Measurements from ENCODE around the gene CDH11. TPM values are rescaled to one million over a fixed set of nuclear protein-coding genes. Genes with fewer than 3 reads are reported as not detected.

Gene CDH11
- total RNA-seq, 1 donor: under 0.01 TPM

DNA sequence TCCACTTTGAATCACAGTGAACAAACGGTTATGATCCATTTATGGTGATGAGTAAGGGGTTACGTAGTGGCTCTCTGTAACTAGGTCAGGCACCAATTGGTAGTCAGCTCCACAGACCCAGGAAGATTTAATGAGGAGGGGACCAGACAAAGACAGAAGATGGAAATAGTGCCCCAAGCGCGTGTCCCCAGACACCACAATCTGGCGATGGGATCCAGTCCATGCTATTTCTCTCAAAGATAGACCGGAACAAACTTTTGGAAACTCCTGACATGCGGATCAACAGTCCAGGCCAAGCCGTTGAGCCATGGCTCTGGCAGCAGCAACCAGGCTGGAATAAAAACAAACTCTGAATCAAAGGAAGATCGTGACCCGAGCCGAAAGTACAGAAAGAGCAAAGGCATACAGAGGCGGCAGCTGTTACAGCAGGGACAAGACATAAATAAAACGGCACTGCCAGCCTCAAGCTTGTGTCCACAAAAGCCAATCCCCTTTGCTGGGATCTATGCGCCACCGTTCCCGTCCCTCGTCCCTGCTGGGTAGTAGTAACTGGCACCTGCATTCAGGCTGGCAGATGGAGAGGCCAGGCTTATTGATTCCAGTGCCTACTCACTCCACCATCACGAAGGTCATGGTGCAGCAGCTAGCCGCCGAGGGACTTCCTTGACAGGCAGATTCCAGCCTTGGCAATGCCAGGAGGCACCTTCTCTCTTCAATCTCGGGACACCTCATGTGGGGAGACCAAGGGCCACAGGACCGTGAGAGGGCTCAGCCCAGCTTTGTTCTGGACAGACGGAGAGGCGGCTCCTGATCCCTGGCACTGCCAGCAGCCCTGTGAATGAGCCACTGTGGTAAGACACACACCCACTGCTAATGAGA lies 50.2 kb downstream of the CDH11 start:
- no peak for DNase-seq (ENCODE audit: low read depth in 2 of 3, low spot score in 2 of 3)

DNA sequence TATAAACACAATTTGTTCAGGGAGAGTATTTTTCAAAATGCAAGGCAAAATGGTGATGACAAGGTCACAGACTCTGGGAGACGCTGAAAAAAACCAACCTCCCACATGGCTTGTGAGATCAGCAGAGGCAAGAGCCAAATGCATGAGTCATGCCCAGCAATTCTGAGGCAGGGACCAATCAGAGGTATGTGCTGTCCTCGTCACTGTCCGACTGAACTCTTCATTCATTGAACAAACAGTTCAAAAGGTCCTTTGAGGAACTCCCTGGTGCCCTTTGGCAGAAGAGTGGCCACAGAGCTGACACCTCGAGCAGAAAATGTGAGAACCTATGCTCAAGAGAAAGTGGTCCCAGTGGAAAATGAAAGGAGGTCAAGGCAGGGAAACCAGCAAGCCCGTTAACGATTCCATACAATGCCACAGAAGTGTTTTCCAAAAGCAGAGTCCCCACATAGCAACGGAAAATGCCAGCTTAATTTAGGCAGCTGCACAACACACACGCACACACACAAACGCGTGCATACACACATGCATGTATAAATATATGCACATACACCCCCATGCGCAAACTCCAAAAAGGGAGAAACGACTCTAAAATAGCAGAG lies 50.9 kb downstream of the CDH11 start:
- no peak for DNase-seq (ENCODE audit: low read depth in 2 of 3, low spot score in 2 of 3)

DNA sequence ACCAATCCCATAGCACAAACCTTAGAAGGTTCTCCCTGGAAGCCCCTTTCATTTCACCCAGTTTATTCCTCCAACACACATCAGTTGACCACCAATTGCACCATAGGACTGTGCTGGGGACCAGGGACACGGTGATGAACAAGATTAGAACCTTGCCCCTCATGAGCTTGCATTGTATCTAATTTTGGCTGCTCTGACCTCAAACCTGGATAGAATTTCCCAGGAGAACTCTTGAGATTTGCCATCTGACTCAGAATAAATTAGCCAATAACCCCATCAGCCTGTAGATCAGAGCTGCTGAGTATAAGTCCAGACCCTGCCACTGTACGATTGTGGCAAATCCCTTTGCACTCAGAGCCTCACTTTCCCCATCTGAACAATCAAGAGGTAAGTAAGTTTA lies 52.1 kb downstream of the CDH11 start:
- no peak for DNase-seq (ENCODE audit: low read depth in 2 of 3, low spot score in 2 of 3)

DNA sequence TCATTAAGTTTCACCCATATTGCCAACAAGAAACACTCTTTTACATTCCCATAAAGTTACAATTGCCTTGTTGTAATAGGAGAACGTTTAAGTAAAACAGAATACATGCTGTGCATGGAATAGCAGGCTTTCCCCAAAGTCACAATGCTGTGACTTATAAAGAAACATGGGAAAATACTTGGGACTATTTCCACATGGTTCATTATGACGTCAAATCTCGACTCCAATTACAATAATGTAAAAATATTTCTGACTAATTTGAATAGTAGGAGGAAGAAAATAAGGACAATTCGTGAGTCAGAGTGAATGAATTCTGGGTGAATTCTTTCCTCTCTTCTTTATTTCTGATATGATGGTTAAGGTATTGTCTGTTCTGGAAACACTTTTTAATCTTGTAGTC lies 52.8 kb downstream of the CDH11 start:
- no peak for DNase-seq (ENCODE audit: low read depth in 2 of 3, low spot score in 2 of 3)

DNA sequence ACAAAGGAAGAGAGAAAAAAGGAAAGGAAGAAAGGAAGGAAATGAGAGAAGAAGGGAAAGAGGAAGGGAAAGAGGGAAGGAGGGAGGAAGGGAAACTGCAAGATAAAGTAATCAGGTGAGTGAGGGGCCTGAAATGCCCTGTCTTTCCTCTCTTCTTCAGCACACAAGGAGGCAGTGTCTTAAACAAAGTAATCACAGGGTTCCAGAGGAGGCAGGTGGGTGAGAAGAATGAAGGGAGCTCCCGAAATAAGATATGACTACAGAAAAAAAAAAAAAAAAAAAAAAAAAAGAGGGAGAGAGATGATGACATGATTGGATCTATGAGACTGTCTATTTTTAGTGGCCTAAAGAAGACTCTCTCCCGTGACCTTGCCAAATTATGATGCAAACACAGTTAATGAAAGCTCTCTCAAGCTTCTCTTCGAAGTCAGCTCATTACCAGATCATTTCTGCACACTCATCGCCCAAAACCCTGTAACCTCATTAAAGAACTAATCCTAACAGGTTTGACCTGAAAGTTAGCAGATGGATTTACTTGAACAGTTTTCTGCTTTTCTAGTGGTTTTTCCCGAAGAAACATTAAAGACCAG lies 53.6 kb downstream of the CDH11 start:
- no peak for DNase-seq (ENCODE audit: low read depth in 2 of 3, low spot score in 2 of 3)

DNA sequence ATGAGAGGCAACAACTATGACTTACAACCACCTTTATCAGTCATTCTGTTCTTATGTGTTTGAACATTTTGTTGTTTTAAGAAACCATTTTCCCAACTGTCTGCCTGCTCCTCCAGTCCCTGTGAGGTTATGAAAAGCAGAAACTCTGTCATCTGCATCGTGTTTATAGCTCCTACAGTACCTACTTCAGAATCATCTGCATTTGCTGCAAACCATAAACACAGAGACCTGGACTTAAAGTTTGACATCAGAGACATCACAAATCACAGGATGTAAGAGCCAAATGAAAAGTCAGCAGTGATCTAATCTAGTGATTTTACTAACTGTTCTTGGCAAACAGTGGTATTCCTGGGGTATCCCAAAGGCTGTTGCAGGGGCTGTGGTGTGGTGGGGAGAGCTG lies 55.2 kb downstream of the CDH11 start:
- DNase-seq (ENCODE audit: low read depth in 2 of 3, low spot score in 2 of 3): no peak

DNA sequence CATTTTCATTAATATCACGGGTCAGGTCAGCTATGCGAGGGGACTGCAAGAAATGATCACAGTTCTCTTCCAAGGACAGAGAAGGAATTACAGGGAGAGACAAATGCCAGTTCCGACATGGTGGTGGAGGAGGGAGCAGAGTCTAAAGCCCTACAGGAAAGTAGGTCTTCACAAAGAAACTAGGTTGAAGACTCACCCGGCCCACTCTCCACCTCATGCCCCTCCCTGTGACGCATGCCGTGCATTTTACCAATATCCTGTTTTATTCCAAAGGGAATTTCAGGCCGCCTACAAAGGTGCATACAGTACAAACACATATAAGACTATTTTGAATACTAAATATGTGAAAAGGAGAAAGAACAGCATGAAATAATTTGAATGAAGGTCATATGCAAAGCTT lies 56.8 kb downstream of the CDH11 start:
- DNase-seq (ENCODE audit: low read depth in 2 of 3, low spot score in 2 of 3): no peak

DNA sequence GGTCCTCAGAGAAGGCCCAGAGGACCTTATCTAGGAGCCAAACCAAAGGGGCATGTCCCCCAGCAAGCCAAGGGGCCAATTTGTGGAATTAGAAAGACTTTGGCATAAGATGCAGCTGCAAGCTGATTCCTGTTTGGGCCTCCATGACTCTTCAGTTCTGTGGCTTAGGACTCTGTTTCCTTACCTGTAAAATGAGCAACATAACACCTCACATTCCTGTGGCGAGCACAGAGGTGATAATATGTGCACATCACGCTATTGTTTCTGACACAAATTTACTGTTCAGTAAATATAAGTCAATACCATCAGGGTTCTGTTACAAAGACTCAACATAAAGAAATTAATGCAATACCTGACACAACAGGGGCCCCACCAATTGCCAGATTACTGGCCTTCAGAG lies 57.7 kb downstream of the CDH11 start:
- no peak for DNase-seq (ENCODE audit: low read depth in 2 of 3, low spot score in 2 of 3)

DNA sequence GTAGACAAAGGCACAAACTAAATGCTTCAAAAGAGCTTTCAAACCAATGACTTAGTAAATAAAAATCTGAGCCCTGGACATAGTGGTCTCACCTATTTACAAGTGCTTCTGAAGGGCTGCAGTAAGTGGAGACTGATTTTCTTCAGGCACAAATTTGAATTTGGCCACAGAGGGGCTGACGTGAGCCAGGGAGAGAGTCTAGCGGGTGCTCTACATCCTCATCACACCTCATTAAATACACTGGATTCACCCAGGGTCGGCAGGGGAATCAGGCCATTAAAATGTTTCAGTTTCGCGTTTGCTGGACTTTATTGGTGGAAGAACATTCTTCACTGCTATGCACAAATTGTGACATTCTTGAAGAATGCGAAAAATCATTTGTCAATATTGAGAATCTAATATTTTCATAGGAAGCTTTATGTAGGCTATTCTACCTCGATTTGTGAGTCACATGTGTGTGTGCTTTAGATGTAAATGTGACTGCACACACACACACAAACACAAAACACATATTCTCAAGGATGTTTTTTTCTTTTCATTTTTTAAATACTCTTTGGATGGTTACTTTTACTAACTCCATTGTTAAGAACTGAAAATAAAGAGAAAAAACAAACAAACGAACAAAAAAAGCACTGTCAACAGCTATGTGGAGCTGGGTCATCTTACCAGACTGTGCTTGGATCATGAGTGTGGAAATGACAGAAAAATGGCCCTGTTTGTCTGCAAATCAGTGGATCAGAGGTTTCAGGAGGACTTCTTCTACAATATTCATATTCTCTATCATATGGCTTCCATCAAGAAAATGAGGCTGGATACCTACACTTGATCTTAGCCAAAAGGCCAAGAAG lies 58.9 kb downstream of the CDH11 start:
- DNase-seq (ENCODE audit: low read depth in 2 of 3, low spot score in 2 of 3): no peak

DNA sequence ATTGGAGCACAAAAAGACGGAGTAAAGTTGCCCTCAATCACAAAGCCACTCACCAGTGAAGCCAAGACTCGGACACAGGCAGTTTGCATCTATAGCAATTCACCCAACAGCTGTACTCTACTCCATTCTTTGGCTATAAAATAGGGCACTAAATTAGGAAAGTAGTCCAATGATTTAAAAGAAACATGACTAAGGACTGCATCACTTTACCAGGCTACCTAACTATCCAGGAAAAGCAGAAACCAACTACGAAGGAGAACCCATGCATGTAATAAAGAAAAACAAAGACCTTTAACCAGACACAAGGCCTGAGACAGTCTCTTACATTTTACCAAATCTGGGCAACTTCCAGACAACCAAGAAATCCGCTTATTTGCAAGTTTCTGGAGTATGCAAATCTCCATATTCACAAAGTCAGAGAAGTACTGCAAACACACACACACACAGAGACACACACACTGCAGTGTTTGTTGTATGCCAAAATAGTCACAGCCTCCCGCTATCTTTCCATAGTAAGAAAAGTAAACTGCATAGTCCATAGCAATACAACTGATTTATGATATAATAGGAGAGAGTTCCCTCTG lies 59.8 kb downstream of the CDH11 start:
- no peak for DNase-seq (ENCODE audit: low read depth in 2 of 3, low spot score in 2 of 3)

DNA sequence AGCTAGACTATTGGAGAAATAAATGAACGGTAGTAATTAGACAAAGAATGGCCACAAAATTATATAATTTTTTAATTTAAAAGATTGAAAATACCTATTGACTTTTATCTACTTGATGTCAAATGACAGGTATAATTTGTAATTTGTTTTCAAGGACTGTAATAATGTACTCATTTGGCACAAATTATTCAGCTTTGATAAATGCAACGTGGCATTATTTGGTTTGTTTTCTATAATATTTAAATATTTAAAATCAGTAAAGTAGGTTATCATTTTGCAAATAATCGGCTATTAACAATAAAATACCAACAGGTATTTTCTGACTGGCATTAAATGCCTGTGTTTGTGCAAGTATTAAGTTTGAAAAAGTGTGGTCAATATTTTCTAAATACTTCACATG lies 60.6 kb downstream of the CDH11 start:
- DNase-seq (ENCODE audit: low read depth in 2 of 3, low spot score in 2 of 3): no peak

DNA sequence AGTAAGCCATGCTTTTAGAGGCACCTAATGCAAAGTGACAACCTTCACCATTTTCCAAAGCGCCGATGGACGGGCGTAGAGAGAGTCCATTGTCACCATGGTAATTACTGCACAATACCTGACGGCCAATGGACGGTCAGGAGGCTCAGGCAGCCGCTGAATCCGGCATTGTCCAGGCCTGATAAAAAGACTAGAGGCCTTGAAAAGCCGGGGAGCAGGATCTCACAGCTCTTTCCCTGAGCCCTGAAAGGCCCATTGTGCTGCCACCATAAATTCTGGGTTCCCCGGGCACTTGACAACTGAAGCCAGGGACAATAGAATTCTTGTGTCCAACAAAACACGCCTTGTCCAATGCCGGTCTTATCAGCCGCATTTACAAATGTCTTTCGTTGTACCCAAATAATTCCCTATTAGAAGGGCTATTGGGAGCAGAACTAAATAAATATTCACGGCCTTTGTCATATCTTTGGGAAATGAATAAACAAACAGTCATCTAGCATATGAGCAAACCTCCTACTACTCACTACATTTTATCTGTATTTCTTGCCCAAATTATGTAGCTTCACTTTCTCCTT lies 62.4 kb downstream of the CDH11 start:
- no peak for DNase-seq (ENCODE audit: low read depth in 2 of 3, low spot score in 2 of 3)

DNA sequence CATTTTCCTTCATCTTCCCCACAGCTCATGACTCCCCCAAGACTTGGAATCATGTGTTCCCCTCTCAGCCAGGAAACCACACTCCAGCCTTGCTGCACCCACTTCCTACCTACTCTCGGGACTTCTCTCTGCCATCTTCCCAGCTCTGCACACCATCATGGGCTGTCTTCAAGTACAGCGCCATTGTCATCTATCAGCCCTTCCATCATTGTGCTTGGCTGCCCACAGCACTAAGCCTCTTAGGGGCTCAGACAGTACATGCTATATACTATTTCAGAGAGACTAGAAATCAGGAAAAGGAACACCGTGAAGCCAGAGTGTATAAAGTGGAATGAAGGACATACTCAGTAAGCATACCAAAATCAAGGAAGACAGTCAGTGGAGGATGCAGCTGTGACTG lies 64.7 kb downstream of the CDH11 start:
- DNase-seq (ENCODE audit: low read depth in 2 of 3, low spot score in 2 of 3): no peak

DNA sequence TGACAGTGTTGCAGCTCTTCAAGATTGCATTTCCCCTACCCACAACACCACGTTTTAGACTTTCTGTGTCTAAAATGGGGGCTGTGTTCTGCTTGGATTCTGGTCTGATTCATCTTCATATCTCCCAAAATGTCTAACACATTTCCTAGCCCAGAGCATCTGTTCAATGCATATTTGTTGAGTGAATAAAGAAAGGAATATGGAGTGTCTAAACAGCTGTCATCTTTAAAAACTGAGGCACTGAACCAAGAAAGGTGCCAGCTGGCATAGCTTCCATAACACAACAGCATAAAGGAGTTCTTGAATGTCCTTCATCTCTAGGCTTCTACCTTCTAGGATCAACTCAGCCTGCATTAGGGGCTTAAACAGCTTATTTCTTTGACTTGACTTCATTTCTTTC lies 67.4 kb downstream of the CDH11 start:
- no peak for DNase-seq (ENCODE audit: low read depth in 2 of 3, low spot score in 2 of 3)

DNA sequence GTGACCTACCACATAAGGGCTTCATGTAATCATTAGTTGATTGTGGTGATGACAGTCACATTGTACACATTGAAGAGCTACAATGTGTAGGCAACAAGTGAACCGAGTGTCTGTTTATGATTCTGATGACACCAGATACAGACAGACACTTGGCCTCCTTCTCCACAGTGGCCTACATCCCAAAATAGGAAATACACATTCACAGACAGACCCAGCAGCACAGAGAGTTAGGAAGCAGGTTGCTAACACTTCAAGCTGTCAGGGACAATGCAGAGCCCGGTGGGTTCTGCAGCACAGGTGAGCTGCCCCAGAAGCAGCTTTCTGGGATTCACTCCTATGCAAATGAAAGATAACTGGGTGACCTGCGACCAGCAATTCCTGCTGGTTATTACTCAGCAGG lies 72.2 kb downstream of the CDH11 start:
- DNase-seq (ENCODE audit: low read depth in 2 of 3, low spot score in 2 of 3): no peak

DNA sequence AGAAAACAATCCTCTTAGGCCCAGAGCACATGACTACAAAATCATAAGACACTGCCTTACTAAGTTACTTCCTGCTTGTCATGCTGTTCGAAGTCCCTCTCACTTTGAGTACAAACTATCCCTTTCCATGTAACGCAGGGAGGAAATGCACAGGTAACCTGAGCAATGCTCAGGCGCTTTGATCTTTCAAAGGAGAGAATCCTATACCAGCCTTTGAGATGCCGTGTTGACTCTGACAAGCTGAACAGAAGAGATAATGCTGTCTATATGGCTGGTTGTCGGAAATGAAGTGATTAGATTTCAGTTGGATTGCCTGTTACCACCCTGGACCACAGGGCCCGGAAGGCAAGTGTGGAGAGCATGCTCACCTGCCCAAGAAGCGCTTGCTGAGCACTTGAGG lies 75.9 kb downstream of the CDH11 start:
- no peak for DNase-seq (ENCODE audit: low read depth in 2 of 3, low spot score in 2 of 3)

DNA sequence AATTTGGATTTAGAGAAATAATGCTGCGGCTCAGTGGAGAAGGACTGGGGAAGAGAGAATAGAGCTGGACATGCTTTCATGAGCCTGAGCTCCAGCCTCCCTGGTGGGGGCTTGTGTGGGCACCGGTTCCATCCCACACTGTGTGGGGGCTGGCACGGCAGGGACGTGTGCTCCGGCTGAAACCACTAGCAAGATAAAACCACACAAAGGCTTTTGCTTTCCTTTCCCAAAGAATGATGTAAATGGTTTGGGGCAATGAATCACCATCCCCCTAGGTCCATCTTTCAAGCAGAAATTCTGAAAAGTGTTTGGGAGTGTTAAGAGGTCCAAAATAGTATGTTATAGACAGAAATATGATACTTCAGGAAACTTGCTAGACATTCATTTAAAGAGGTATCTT lies 77.0 kb downstream of the CDH11 start:
- DNase-seq (ENCODE audit: low read depth in 2 of 3, low spot score in 2 of 3): no peak

DNA sequence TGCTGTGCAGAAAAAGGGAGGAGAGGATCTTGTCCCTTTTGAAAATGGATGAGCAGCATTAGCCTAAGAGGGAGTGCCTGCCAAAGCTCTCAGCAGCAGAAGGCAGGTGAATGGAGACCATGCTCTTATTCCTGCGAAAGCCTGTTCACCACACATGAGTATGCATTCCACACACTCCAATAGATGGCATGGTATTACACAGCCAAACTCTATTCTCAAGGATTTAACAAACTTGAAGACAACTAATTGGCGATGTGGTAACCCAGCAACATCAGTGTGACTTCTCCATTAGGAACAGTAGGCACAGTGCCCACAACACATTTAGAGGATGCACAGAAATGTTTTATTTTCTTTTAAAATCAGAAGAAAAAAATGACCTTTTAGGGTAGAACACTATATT lies 77.8 kb downstream of the CDH11 start:
- DNase-seq (ENCODE audit: low read depth in 2 of 3, low spot score in 2 of 3): no peak

DNA sequence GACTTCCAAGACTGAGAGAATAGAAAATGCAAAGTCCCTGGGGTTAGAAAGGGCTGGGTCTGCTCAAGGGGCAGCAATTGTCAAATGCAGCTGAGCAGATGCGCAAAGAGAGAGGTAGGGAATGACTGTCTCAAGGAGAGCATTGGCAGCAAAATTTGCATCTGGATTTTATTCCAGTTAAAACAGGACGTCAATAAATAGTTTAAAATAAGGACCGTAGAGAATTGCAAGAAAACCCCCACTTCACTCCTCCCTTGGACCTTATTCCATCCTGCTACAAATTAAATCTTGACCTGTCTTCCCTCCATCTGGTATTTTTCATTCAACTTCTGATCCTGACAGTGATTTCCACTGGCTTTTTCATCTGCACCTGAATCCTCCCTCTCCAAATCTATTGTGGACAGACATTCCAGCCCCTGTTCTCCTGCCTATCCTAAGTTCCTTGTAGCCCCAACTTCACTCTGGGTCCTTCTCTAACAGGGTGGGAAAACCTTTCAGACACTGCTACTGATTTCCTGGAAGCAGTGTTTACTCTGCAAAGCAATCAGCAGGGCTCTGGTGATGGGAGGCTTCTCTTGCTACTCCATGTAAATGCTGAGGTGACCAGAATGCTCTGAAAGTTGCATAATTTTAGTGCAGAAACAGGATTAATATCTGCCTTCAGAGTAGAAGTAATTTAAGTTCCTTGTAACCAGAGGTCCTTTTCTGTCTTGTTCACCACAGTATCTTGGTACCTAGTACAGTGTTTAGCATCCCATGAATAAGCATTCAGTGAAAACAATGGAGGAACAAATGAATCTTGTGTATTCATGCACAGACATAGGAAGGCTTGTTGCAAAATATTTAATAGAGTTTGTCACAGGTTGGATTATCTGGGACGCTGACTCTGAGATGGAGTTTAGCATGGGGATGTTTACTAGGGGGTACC lies 79.2 kb downstream of the CDH11 start:
- DNase-seq (ENCODE audit: low read depth in 2 of 3, low spot score in 2 of 3): no peak

Measured in hematopoietic multipotent progenitor cell (in vitro differentiated cells).